Ramos (cell line): Measurements from ENCODE around the gene MCTP2.

Source experiments
- in situ Hi-C: fragments of 300-500 bp; cut with MboI; formaldehyde crosslinking; loops from one replicate; pipeline ENCODE4 v1.14.3; 2022; ENCODE audit warnings: low sequenced_read_pairs; ENCODE audit not compliant: unreplicated experiment

Gene MCTP2

GRCh38 chr15:94230883-94231722 lies at the start of gene MCTP2:
Gene MCTP2 (plus strand): TSS chr15:94231561. CDS start chr15:94298266, 66,705 bp downstream.
- in situ Hi-C loops = loop anchor here (5.0 to 25.0 kb wide), 2 partner anchors 71 to 1394 kb away; no protein-coding TSS in a partner anchor

- in situ Hi-C loops = no loop called here
Measured at GRCh38 chr15:94182883-94183282, 48.5 kb upstream of the MCTP2 start.

- in situ Hi-C loops = no loop called here
Measured at GRCh38 chr15:94185547-94186236, 45.7 kb upstream of the MCTP2 start.

GRCh38 chr15:94186770-94187331 lies 44.5 kb upstream of the MCTP2 start:
- in situ Hi-C loops = no loop called here

GRCh38 chr15:94193906-94194305 lies 37.5 kb upstream of the MCTP2 start:
- in situ Hi-C loops = loop anchor here (10.0 kb wide), 1 partner anchor 59 kb away; no protein-coding TSS in a partner anchor

GRCh38 chr15:94196531-94196930 lies 34.8 kb upstream of the MCTP2 start:
- in situ Hi-C loops = loop anchor here (10.0 kb wide), 1 partner anchor 62 kb away; no protein-coding TSS in a partner anchor

GRCh38 chr15:94198633-94199032 lies 32.7 kb upstream of the MCTP2 start:
- in situ Hi-C loops = loop anchor here (10.0 kb wide), 1 partner anchor 64 kb away; no protein-coding TSS in a partner anchor

- in situ Hi-C loops = loop anchor here (10.0 kb wide), 1 partner anchor 65 kb away; no protein-coding TSS in a partner anchor
Measured at GRCh38 chr15:94199725-94200124, 31.6 kb upstream of the MCTP2 start.

- in situ Hi-C loops = no loop called here
Measured at GRCh38 chr15:94203306-94203705, 28.1 kb upstream of the MCTP2 start.

- in situ Hi-C loops = no loop called here
Measured at GRCh38 chr15:94205366-94205765, 26.0 kb upstream of the MCTP2 start.

GRCh38 chr15:94206463-94207167 lies 24.7 kb upstream of the MCTP2 start:
- in situ Hi-C loops = no loop called here

GRCh38 chr15:94212291-94212690 lies 19.1 kb upstream of the MCTP2 start:
- in situ Hi-C loops = no loop called here

- in situ Hi-C loops = loop anchor here (25.0 kb wide), 1 partner anchor 1388 kb away; no protein-coding TSS in a partner anchor
Measured at GRCh38 chr15:94225616-94226015, 5.7 kb upstream of the MCTP2 start.

- in situ Hi-C loops = loop anchor here (25.0 kb wide), 1 partner anchor 1391 kb away; no protein-coding TSS in a partner anchor
Measured at GRCh38 chr15:94228611-94229010, 2.8 kb upstream of the MCTP2 start.

GRCh38 chr15:94229591-94230369 lies 1.6 kb upstream of the MCTP2 start:
- in situ Hi-C loops = loop anchor here (5.0 to 25.0 kb wide), 2 partner anchors 73 to 1392 kb away; no protein-coding TSS in a partner anchor

- in situ Hi-C loops = loop anchor here (5.0 to 25.0 kb wide), 2 partner anchors 72 to 1393 kb away; no protein-coding TSS in a partner anchor
Measured at GRCh38 chr15:94230431-94230882, 904 bp upstream of the MCTP2 start.

GRCh38 chr15:94231723-94232468 lies 535 bp downstream of the MCTP2 start:
- in situ Hi-C loops = loop anchor here (5.0 to 25.0 kb wide), 2 partner anchors 70 to 1395 kb away; no protein-coding TSS in a partner anchor

GRCh38 chr15:94233441-94233840 lies 2.1 kb downstream of the MCTP2 start:
- in situ Hi-C loops = loop anchor here (5.0 to 25.0 kb wide), 2 partner anchors 69 to 1396 kb away; no protein-coding TSS in a partner anchor
